Astrocyte (in vitro differentiated cells and primary cell): ENCODE results near the gene MT1E. TPM values are rescaled to one million over a fixed set of nuclear protein-coding genes. Genes with fewer than 3 reads are reported as not detected.
A peak's percentile ranks its signal among the peaks of the same experiment; 100 is the strongest.

Experiments used
- DNase-seq: peaks from one replicate; pipeline ENCODE4 v3.0.0-alpha.2; 2010; ENCODE audit warnings: low read depth
- FAIRE-seq: peaks from 2 replicates; lab custom pipeline; 2011; peaks lifted over from hg19 to GRCh38; lab: Jason Lieb, UNC
- H2AFZ ChIP-seq: 2 replicates; pipeline ENCODE4 v1.6.0; 2012; ENCODE audit warnings: low read depth, low read length, inconsistent platforms
- H3K27ac ChIP-seq: 2 replicates; pipeline ENCODE4 v1.5.1; 2011; ENCODE audit warnings: low read depth, low read length, inconsistent platforms
- H3K27me3 ChIP-seq: 2 replicates; pipeline ENCODE4 v1.6.0; 2011; ENCODE audit warnings: low read length, inconsistent platforms; ENCODE audit not compliant: insufficient read depth
- H3K36me3 ChIP-seq: 2 replicates; pipeline ENCODE4 v1.5.1; 2011; ENCODE audit warnings: low read length, inconsistent platforms; ENCODE audit not compliant: insufficient read depth
- H3K4me1 ChIP-seq: 2 replicates; pipeline ENCODE4 v1.5.1; 2011; ENCODE audit warnings: low read length, inconsistent platforms; ENCODE audit not compliant: insufficient read depth
- H3K4me2 ChIP-seq: 2 replicates; pipeline ENCODE4 v1.6.0; 2012; ENCODE audit warnings: low read length, inconsistent platforms
- H3K4me3 ChIP-seq: 2 replicates; pipeline ENCODE4 v1.5.1; 2011; ENCODE audit warnings: low read depth, mild to moderate bottlenecking, low read length, inconsistent platforms; ENCODE audit not compliant: insufficient read depth
- H3K79me2 ChIP-seq: 2 replicates; pipeline ENCODE4 v1.6.0; 2012; ENCODE audit warnings: mild to moderate bottlenecking, low read length, inconsistent platforms; ENCODE audit not compliant: insufficient read depth
- H3K9ac ChIP-seq: 2 replicates; pipeline ENCODE4 v1.6.0; 2012; ENCODE audit warnings: mild to moderate bottlenecking, low read length, inconsistent platforms
- H3K9me3 ChIP-seq: 2 replicates; pipeline ENCODE4 v1.5.1; 2012; ENCODE audit warnings: low read depth, mild to moderate bottlenecking, low read length, inconsistent platforms; ENCODE audit not compliant: insufficient read depth
- H4K20me1 ChIP-seq: 2 replicates; pipeline ENCODE4 v1.6.0; 2012; ENCODE audit warnings: low read length, inconsistent platforms; ENCODE audit not compliant: insufficient read depth
- H3K27ac Mint-ChIP-seq: one replicate; pipeline ENCODE4 v1.8.0; 2021; ENCODE audit warnings: mild to moderate bottlenecking, mixed read lengths; ENCODE audit not compliant: unreplicated experiment
- H3K27me3 Mint-ChIP-seq: one replicate; pipeline ENCODE4 v1.8.0; 2021; ENCODE audit warnings: low read depth, mixed read lengths; ENCODE audit not compliant: unreplicated experiment
- H3K36me3 Mint-ChIP-seq: one replicate; pipeline ENCODE4 v1.8.0; 2021; ENCODE audit warnings: low read depth, mixed read lengths; ENCODE audit not compliant: unreplicated experiment
- H3K4me1 Mint-ChIP-seq: one replicate; pipeline ENCODE4 v1.8.0; 2021; ENCODE audit warnings: low read depth, mixed read lengths; ENCODE audit not compliant: unreplicated experiment
- H3K4me3 Mint-ChIP-seq: one replicate; pipeline ENCODE4 v1.8.0; 2021; ENCODE audit warnings: mild to moderate bottlenecking, moderate library complexity, mixed read lengths; ENCODE audit not compliant: unreplicated experiment
- H3K9me3 Mint-ChIP-seq: one replicate; pipeline ENCODE4 v1.8.0; 2021; ENCODE audit warnings: mild to moderate bottlenecking, mixed read lengths; ENCODE audit not compliant: unreplicated experiment
- CTCF ChIP-seq: IDR thresholded peaks from 2 replicates; pipeline ENCODE4 v1.5.1; 2011; ENCODE audit warnings: low read depth, mild to moderate bottlenecking, inconsistent platforms, low read length, moderate library complexity; ENCODE audit not compliant: insufficient read depth
- EZH2 ChIP-seq: IDR thresholded peaks from 2 replicates; pipeline ENCODE4 v1.6.1; 2012; ENCODE audit warnings: mild to moderate bottlenecking, low read length, inconsistent platforms; ENCODE audit not compliant: insufficient read depth
- total RNA-seq: library from RNA; stranded (reverse); gene quantifications from 2 replicates; pipeline ENCODE4 v1.2.1, GENCODE V29; 2021

Gene MT1E
- total RNA-seq, 1 donor from 2014 or later = 11.9 TPM

- Mint-ChIP-seq H3K4me3 (no peak overlapping the region), H3K4me1 (peaks cover 3% of the 10 kb centered on the region), H3K9me3 (peaks cover 7% of the 10 kb centered on the region), H3K27me3 (peaks cover 30% of the 10 kb centered on the region), H3K36me3 (no peaks in the 10 kb centered on the region), H3K27ac (no peak overlapping the region)
- Histone ChIP-seq H3K27me3 (no peaks in the 10 kb centered on the region), H3K9me3 (no peaks in the 10 kb centered on the region), H3K9ac (no peak overlapping the region), H4K20me1 (no peaks in the 10 kb centered on the region), H2AFZ (peak overlapping the region; percentile 43), H3K27ac (no peak overlapping the region), H3K36me3 (no peaks in the 10 kb centered on the region), H3K79me2 (no peaks in the 10 kb centered on the region), H3K4me2 (no peak overlapping the region), H3K4me3 (no peak overlapping the region), H3K4me1 (peaks cover 8% of the 10 kb centered on the region)
- no peak for TF ChIP-seq EZH2
- no peak for TF ChIP-seq CTCF
- DNase-seq = no peak
- FAIRE-seq = no peak
Measured at GRCh38 chr16:56601325-56601724, 24.3 kb upstream of the MT1E start.

- FAIRE-seq = no peak
- DNase-seq = no peak
Measured at GRCh38 chr16:56603589-56603988, 22.0 kb upstream of the MT1E start.

More at GRCh38 chr16:56603589-56603988, 22.0 kb upstream of the MT1E start:
- H3K4me3 ChIP-seq = no peak overlapping the region
- H3K79me2 ChIP-seq = peaks cover 2% of the 10 kb centered on the region
- peaks cover 19% of the 10 kb centered on the region for H3K4me1 Mint-ChIP-seq
- no peak overlapping the region for H3K4me3 Mint-ChIP-seq
- no peaks in the 10 kb centered on the region for H3K27me3 ChIP-seq
- peaks cover 25% of the 10 kb centered on the region for H3K27me3 Mint-ChIP-seq
- no peaks in the 10 kb centered on the region for H3K9me3 ChIP-seq
- no peak overlapping the region for H2AFZ ChIP-seq
- no peaks in the 10 kb centered on the region for H3K36me3 ChIP-seq
- no peak overlapping the region for H3K27ac ChIP-seq
- no peaks in the 10 kb centered on the region for H3K36me3 Mint-ChIP-seq
- H3K4me1 ChIP-seq = peaks cover 25% of the 10 kb centered on the region
- TF ChIP-seq CTCF (peak; percentile 15), EZH2 (no peak)
- peaks cover 1% of the 10 kb centered on the region for H4K20me1 ChIP-seq
- no peak overlapping the region for H3K4me2 ChIP-seq
- no peak overlapping the region for H3K9ac ChIP-seq
- peaks cover 3% of the 10 kb centered on the region for H3K9me3 Mint-ChIP-seq
- H3K27ac Mint-ChIP-seq = no peak overlapping the region
